ENCODE measurements around the gene LMO4.
A peak's percentile ranks its signal among the peaks of the same experiment; 100 is the strongest.

Gene LMO4

GRCh38 chr1:87328272-87329050, at the start of gene LMO4:
LMO4 (plus strand) TSS chr1:87328880; CDS start chr1:87332016, 3,136 bp downstream.
- H3K9ac ChIP-seq: peak within 1 kb of the TSS; percentile 88 to 97 (median 95)
- peaks cover 11 to 29% (median 19%) of the 10 kb centered on the region in 11 experiments; a peak in 21 of 22 replicates for H4K20me1 ChIP-seq
- TF ChIP-seq Cebpa-rat (IDR thresholded peaks at IDR 0.05): peak in 9 of 11 experiments; percentile 36 to 90 (median 75); a peak in 17 of 22 replicates
- no peaks in the 10 kb centered on the region for H3K9me3 ChIP-seq (replicated peaks in 1 of 11)
- H3K4me2 ChIP-seq: peak within 1 kb of the TSS; percentile 90 to 99 (median 96)
- peak within 1 kb of the TSS; percentile 78 to 97 (median 93) for H3K27ac ChIP-seq
- H3K4me3 ChIP-seq: peak within 1 kb of the TSS; percentile 69 to 87 (median 77)
- H3K27me3 ChIP-seq: no peaks in the 10 kb centered on the region
- peaks cover 17 to 42% (median 30%) of the 10 kb centered on the region in 10 experiments for H3K4me1 ChIP-seq
- peaks cover 0 to 17% (median 14%) of the 10 kb centered on the region in 11 experiments; a peak in 16 of 22 replicates for H3K36me3 ChIP-seq

GRCh38 chr1:87279536-87279875, 49.2 kb upstream of the LMO4 start:
- no peak for TF ChIP-seq Cebpa-rat (IDR thresholded peaks at IDR 0.05)
- H4K20me1 ChIP-seq: no peaks in the 10 kb centered on the region
- H3K9me3 ChIP-seq (replicated peaks in 1 of 11): no peaks in the 10 kb centered on the region
- no peaks in the 10 kb centered on the region for H3K27me3 ChIP-seq
- H3K9ac ChIP-seq: no peak overlapping the region
- no peaks in the 10 kb centered on the region for H3K36me3 ChIP-seq
- peaks cover 0 to 10% (median 5%) of the 10 kb centered on the region in 10 experiments; a peak in 9 of 20 replicates for H3K4me1 ChIP-seq
- H3K27ac ChIP-seq: peak overlapping the region in 2 of 11 experiments; percentile 8 to 29; a peak in 1 of 22 replicates
- H3K4me3 ChIP-seq: no peak overlapping the region
- peak overlapping the region in 5 of 11 experiments; percentile 15 to 41 (median 15); a peak in 5 of 22 replicates for H3K4me2 ChIP-seq

GRCh38 chr1:87279966-87280535, 48.6 kb upstream of the LMO4 start:
- H3K9ac ChIP-seq: no peak overlapping the region
- no peaks in the 10 kb centered on the region for H3K27me3 ChIP-seq
- H3K27ac ChIP-seq: 0 out of 22 replicates have a peak overlapping the region, but pooled peaks of 1 of the 11 experiments have one; percentile 8
- H3K4me3 ChIP-seq: no peak overlapping the region
- peaks cover 0 to 10% (median 5%) of the 10 kb centered on the region in 10 experiments; a peak in 7 of 20 replicates for H3K4me1 ChIP-seq
- no peak for TF ChIP-seq Cebpa-rat (IDR thresholded peaks at IDR 0.05)
- no peaks in the 10 kb centered on the region for H4K20me1 ChIP-seq
- H3K4me2 ChIP-seq: peak overlapping the region in 1 of 11 experiments; percentile 15; a peak in 1 of 22 replicates
- H3K9me3 ChIP-seq (replicated peaks in 1 of 11): no peaks in the 10 kb centered on the region
- no peaks in the 10 kb centered on the region for H3K36me3 ChIP-seq

- H3K9me3 ChIP-seq (replicated peaks in 1 of 11): no peaks in the 10 kb centered on the region
- H3K27me3 ChIP-seq: no peaks in the 10 kb centered on the region
- H3K27ac ChIP-seq: no peak overlapping the region
- no peak overlapping the region for H3K4me3 ChIP-seq
- no peak for TF ChIP-seq Cebpa-rat (IDR thresholded peaks at IDR 0.05)
- no peaks in the 10 kb centered on the region for H3K36me3 ChIP-seq
- peaks cover 0 to 3% (median under 1%) of the 10 kb centered on the region in 10 experiments; a peak in 6 of 20 replicates for H3K4me1 ChIP-seq
- no peaks in the 10 kb centered on the region for H4K20me1 ChIP-seq
- H3K4me2 ChIP-seq: no peak overlapping the region
- H3K9ac ChIP-seq: no peak overlapping the region
These were observed 44.0 kb upstream of the LMO4 start for GRCh38 chr1:87284456-87285240.

- TF ChIP-seq Cebpa-rat (IDR thresholded peaks at IDR 0.05): no peak
- Histone ChIP-seq H3K27me3 (no peaks in the 10 kb centered on the region), H3K9me3 (replicated peaks in 1 of 11) (no peaks in the 10 kb centered on the region), H3K9ac (no peak overlapping the region), H3K27ac (no peak overlapping the region), H3K4me1 (peaks cover 0 to 7% (median 5%) of the 10 kb centered on the region in 10 experiments; a peak in 9 of 20 replicates), H4K20me1 (no peaks in the 10 kb centered on the region), H3K4me2 (no peak overlapping the region), H3K4me3 (no peak overlapping the region), H3K36me3 (no peaks in the 10 kb centered on the region)
These were observed 37.6 kb upstream of the LMO4 start for GRCh38 chr1:87291107-87291506.

GRCh38 chr1:87292684-87293493, 35.8 kb upstream of the LMO4 start:
- Histone ChIP-seq H3K4me1 (peaks cover 0 to 7% (median 5%) of the 10 kb centered on the region in 10 experiments; a peak in 9 of 20 replicates), H3K36me3 (no peaks in the 10 kb centered on the region), H3K4me2 (no peak overlapping the region), H3K9me3 (replicated peaks in 1 of 11) (no peaks in the 10 kb centered on the region), H4K20me1 (no peaks in the 10 kb centered on the region), H3K9ac (no peak overlapping the region), H3K4me3 (no peak overlapping the region), H3K27me3 (no peaks in the 10 kb centered on the region), H3K27ac (no peak overlapping the region)
- TF ChIP-seq Cebpa-rat (IDR thresholded peaks at IDR 0.05): no peak

- peak overlapping the region in 1 of 11 experiments; percentile 14; a peak in 1 of 22 replicates for H3K9ac ChIP-seq
- TF ChIP-seq Cebpa-rat (IDR thresholded peaks at IDR 0.05): no peak
- H3K36me3 ChIP-seq: no peaks in the 10 kb centered on the region
- no peaks in the 10 kb centered on the region for H3K27me3 ChIP-seq
- no peaks in the 10 kb centered on the region for H4K20me1 ChIP-seq
- H3K4me1 ChIP-seq: peaks cover 0 to 7% (median 5%) of the 10 kb centered on the region in 10 experiments; a peak in 9 of 20 replicates
- H3K4me2 ChIP-seq: peak overlapping the region in 4 of 11 experiments; percentile 10 to 40 (median 16); a peak in 6 of 22 replicates
- H3K9me3 ChIP-seq (replicated peaks in 1 of 11): no peaks in the 10 kb centered on the region
- H3K4me3 ChIP-seq: no peak overlapping the region
- H3K27ac ChIP-seq: no peak overlapping the region
These were observed 34.0 kb upstream of the LMO4 start for GRCh38 chr1:87294633-87295032.

- Histone ChIP-seq H3K27ac (no peak overlapping the region), H3K4me2 (no peak overlapping the region), H3K36me3 (no peaks in the 10 kb centered on the region), H3K4me1 (peaks cover 0 to 7% (median 5%) of the 10 kb centered on the region in 10 experiments; a peak in 9 of 20 replicates), H3K27me3 (no peaks in the 10 kb centered on the region), H3K9me3 (replicated peaks in 1 of 11) (no peaks in the 10 kb centered on the region), H3K9ac (no peak overlapping the region), H4K20me1 (no peaks in the 10 kb centered on the region), H3K4me3 (no peak overlapping the region)
- TF ChIP-seq Cebpa-rat (IDR thresholded peaks at IDR 0.05): no peak
These were observed 33.1 kb upstream of the LMO4 start for GRCh38 chr1:87295445-87296110.
